Adrenal gland (tissue), 5 donors: ENCODE data around the gene ASAH2B.
"Not testable (repeated sequence)": the region's sequence is repeated elsewhere in the genome, so short reads cannot be mapped to it uniquely, and the experiment has no call there.

Experiments
- POLR2A ChIP-seq, 2 donors: fragments of 450-650 bp; IDR thresholded peaks; one replicate each; pipeline ENCODE4 v1.6.1; 2017; ENCODE audit warnings: antibody characterized with exemption in 2 of 2, mild to moderate bottlenecking in 2 of 2, moderate library complexity in 1 of 2
- TF ChIP-seq, protein P1 (sequence below), 6 experiments: fragments of 450-650 bp in 4 of 6; fragments of 200-600 bp in 2 of 6; sonication (generic) in 1 of 6; IDR thresholded peaks; 1 replicate in 5 of 6; 2 replicates in 1 of 6; pipeline versions ENCODE4 v1.5.1 to v1.8.0; 2016 to 2021; ENCODE audit warnings: antibody characterized with exemption in 6 of 6, mild to moderate bottlenecking in 2 of 6, moderate library complexity in 1 of 6
- donor health status: DM: no; HTN: no; CAD: no.

DNA sequence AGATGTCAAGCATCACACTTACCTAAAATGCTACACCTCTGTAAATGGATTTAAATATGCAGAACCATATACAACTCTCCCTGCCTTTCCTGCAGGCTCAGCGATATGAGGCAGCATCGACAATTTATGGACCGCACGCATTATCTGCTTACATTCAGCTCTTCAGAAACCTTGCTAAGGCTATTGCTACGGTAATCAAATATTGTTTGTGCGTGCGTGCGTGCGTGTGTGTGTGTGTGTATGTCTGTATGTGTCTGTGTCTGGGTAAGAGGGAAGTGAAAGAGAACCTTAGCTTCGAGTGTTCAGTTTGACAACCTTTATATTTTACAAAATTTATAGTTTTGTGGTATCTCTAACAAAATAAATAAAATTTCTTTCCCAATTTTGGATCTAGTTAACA is 3.1 kb downstream of the ASAH2B start:
- TF ChIP-seq, protein P1, sequence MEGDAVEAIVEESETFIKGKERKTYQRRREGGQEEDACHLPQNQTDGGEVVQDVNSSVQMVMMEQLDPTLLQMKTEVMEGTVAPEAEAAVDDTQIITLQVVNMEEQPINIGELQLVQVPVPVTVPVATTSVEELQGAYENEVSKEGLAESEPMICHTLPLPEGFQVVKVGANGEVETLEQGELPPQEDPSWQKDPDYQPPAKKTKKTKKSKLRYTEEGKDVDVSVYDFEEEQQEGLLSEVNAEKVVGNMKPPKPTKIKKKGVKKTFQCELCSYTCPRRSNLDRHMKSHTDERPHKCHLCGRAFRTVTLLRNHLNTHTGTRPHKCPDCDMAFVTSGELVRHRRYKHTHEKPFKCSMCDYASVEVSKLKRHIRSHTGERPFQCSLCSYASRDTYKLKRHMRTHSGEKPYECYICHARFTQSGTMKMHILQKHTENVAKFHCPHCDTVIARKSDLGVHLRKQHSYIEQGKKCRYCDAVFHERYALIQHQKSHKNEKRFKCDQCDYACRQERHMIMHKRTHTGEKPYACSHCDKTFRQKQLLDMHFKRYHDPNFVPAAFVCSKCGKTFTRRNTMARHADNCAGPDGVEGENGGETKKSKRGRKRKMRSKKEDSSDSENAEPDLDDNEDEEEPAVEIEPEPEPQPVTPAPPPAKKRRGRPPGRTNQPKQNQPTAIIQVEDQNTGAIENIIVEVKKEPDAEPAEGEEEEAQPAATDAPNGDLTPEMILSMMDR (IDR thresholded peaks at IDR 0.05), result not testable (repeated sequence)
- not testable (repeated sequence) for TF ChIP-seq POLR2A (IDR thresholded peaks at IDR 0.05)
